Transverse colon (tissue), 3 donors: ENCODE measurements around the gene MAST4.

ENCODE experiments used
- EP300 ChIP-seq: sonication (generic); formaldehyde crosslinking; IDR thresholded peaks from one replicate; pipeline ENCODE4 v1.6.1; 2017; ENCODE audit warnings: antibody characterized with exemption, low read depth
- TF ChIP-seq, protein P1 (sequence below), 5 experiments: fragments of 200-600 bp in 3 of 5; fragments of 450-650 bp in 2 of 5; sonication (generic) in 3 of 5; IDR thresholded peaks; 1 replicate in 2 of 5; 2 replicates in 3 of 5; pipeline ENCODE4 v1.5.1; 2016 to 2017; ENCODE audit warnings: antibody characterized with exemption in 5 of 5, inconsistent platforms in 3 of 5, mild to moderate bottlenecking in 2 of 5, moderate library complexity in 1 of 5

DNA sequence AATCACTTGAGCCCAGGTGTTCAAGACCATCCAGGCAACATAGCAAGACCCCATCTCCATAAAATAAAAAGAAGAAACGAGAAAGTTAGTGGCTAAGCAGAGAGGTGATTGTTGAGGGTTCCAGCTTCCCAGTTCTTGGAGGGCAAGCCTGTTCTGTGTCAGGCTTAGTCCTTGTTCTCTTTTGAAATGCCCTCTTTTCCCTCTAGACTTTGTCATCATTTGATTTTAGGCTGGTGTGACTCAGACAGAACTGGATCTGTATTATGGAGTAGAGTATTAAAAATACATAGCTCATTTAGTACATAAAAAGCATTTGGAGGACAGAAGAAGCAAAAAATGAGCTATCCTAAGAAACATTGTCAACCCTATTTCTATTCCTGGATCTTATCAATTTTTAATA is 441.0 kb downstream of the MAST4 start:
- TF ChIP-seq, protein P1, sequence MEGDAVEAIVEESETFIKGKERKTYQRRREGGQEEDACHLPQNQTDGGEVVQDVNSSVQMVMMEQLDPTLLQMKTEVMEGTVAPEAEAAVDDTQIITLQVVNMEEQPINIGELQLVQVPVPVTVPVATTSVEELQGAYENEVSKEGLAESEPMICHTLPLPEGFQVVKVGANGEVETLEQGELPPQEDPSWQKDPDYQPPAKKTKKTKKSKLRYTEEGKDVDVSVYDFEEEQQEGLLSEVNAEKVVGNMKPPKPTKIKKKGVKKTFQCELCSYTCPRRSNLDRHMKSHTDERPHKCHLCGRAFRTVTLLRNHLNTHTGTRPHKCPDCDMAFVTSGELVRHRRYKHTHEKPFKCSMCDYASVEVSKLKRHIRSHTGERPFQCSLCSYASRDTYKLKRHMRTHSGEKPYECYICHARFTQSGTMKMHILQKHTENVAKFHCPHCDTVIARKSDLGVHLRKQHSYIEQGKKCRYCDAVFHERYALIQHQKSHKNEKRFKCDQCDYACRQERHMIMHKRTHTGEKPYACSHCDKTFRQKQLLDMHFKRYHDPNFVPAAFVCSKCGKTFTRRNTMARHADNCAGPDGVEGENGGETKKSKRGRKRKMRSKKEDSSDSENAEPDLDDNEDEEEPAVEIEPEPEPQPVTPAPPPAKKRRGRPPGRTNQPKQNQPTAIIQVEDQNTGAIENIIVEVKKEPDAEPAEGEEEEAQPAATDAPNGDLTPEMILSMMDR (IDR thresholded peaks at IDR 0.05): no peak
- TF ChIP-seq EP300: no peak
